B cell (primary cell): ENCODE results near the gene COL4A6. TPM values are rescaled to one million over a fixed set of nuclear protein-coding genes. Genes with fewer than 3 reads are reported as not detected.

Experiments used
- ATAC-seq: fragments of 200-7000 bp; cut with Tn5 transposase; one replicate; pipeline ENCODE4 v1.10.0; 2021; ENCODE audit warnings: low read depth, mild to moderate bottlenecking, moderate number of reproducible peaks, moderate library complexity
- CTCF ChIA-PET: fragments of 350-600 bp; sonication (Branson Sonifier 250); formaldehyde crosslinking; loops from one replicate; lab custom pipeline; 2021; ENCODE audit warnings: antibody characterized with exemption, inconsistent platforms; lab: Charles Lee
- POLR2A ChIA-PET: fragments of 350-600 bp; sonication (Branson Sonifier 250); formaldehyde crosslinking; loops from one replicate; lab custom pipeline; 2021; ENCODE audit warnings: antibody characterized with exemption; lab: Charles Lee
- DNase-seq: peaks from one replicate; pipeline ENCODE4 v3.0.0; 2013
- H2AFZ ChIP-seq: 2 replicates; pipeline ENCODE4 v1.6.1; 2012; ENCODE audit warnings: mild to moderate bottlenecking, low read depth, low read length; ENCODE audit not compliant: insufficient read depth, poor library complexity, severe bottlenecking
- H3K27ac ChIP-seq, 2 donors: 1 replicate in 1 of 2; 2 replicates in 1 of 2; pipeline ENCODE4 v1.5.1; 2012 to 2013; ENCODE audit warnings: low read length in 2 of 2, mild to moderate bottlenecking in 2 of 2, moderate library complexity in 1 of 2
- H3K27me3 ChIP-seq, 4 experiments: fragments of 200-600 bp in 1 of 4; sonication (generic) in 1 of 4; replicated peaks in 1 of 4; 1 replicate in 2 of 4; 2 replicates in 2 of 4; pipeline versions ENCODE4 v1.6.1 to v1.7.0; 2013 to 2016; ENCODE audit warnings: low read length in 3 of 4, mild to moderate bottlenecking in 2 of 4, mixed read lengths in 1 of 4, moderate library complexity in 1 of 4; ENCODE audit not compliant: insufficient read depth in 4 of 4, control insufficient read depth in 3 of 4; ENCODE audit errors: control extremely low read depth in 1 of 4
- H3K36me3 ChIP-seq, 2 experiments: replicated peaks in 1 of 2; 1 replicate in 1 of 2; 2 replicates in 1 of 2; pipeline versions ENCODE4 v1.6.1 to v1.7.1; 2013; ENCODE audit warnings: low read length in 1 of 2; ENCODE audit not compliant: insufficient read depth in 2 of 2, control insufficient read depth in 1 of 2; ENCODE audit errors: control extremely low read depth in 1 of 2, extremely low read depth in 1 of 2
- H3K4me1 ChIP-seq, 2 donors: fragments of 200-600 bp in 1 of 2; sonication (generic) in 1 of 2; 1 replicate in 1 of 2; 2 replicates in 1 of 2; pipeline versions ENCODE4 v1.5.1 to v1.6.1; 2013 to 2017; ENCODE audit warnings: low read length in 2 of 2; ENCODE audit not compliant: control insufficient read depth in 2 of 2, insufficient read depth in 2 of 2
- H3K4me2 ChIP-seq: replicated peaks from 2 replicates; pipeline ENCODE3; 2012; ENCODE audit warnings: mild to moderate bottlenecking, low read depth, low read length; ENCODE audit not compliant: poor library complexity, severe bottlenecking
- H3K4me3 ChIP-seq, 5 experiments: fragments of 200-600 bp in 1 of 5; sonication (generic) in 1 of 5; 1 replicate in 3 of 5; 2 replicates in 2 of 5; pipeline versions ENCODE4 v1.5.1 to v1.7.0; 2011 to 2016; ENCODE audit warnings: low read length in 4 of 5, mild to moderate bottlenecking in 4 of 5, low read depth in 2 of 5, control low read depth in 1 of 5, moderate library complexity in 1 of 5; ENCODE audit not compliant: insufficient read depth in 1 of 5; ENCODE audit errors: control extremely low read depth in 1 of 5, extremely low read depth in 1 of 5
- H3K79me2 ChIP-seq: fragments of 200-600 bp; sonication (generic); one replicate; pipeline ENCODE4 v1.6.0; 2016; ENCODE audit warnings: low read length; ENCODE audit not compliant: control insufficient read depth, insufficient read depth
- H3K9ac ChIP-seq: fragments of 200-600 bp; sonication (generic); 2 replicates; pipeline ENCODE4 v1.6.1; 2017; ENCODE audit warnings: mild to moderate bottlenecking, low read length, moderate library complexity
- H3K9me3 ChIP-seq, 3 donors: one replicate each; pipeline versions ENCODE4 v1.6.1 to v1.7.1; 2013; ENCODE audit warnings: low read length in 2 of 3; ENCODE audit not compliant: control insufficient read depth in 2 of 3, insufficient read depth in 1 of 3; ENCODE audit errors: control extremely low read depth in 1 of 3
- H4K20me1 ChIP-seq: 2 replicates; pipeline ENCODE4 v1.6.0; 2012; ENCODE audit warnings: mild to moderate bottlenecking, low read length; ENCODE audit not compliant: insufficient read depth, control insufficient read depth, poor library complexity, severe bottlenecking
- H3K27ac Mint-ChIP-seq: one replicate; pipeline ENCODE4 v1.8.0; 2021; ENCODE audit warnings: mixed read lengths
- H3K27me3 Mint-ChIP-seq: one replicate; pipeline ENCODE4 v1.8.0; 2021; ENCODE audit warnings: mixed read lengths
- H3K4me1 Mint-ChIP-seq: one replicate; pipeline ENCODE4 v1.8.0; 2021; ENCODE audit warnings: mixed read lengths
- H3K4me3 Mint-ChIP-seq: one replicate; pipeline ENCODE4 v1.8.0; 2021; ENCODE audit warnings: mixed read lengths
- H3K9me3 Mint-ChIP-seq: one replicate; pipeline ENCODE4 v1.8.0; 2022; ENCODE audit warnings: mixed read lengths; ENCODE audit not compliant: insufficient read depth
- EZH2 ChIP-seq: IDR thresholded peaks from 2 replicates; pipeline ENCODE4 v1.6.1; 2012; ENCODE audit warnings: borderline replicate concordance, low read depth, mild to moderate bottlenecking, moderate library complexity, low read length; ENCODE audit not compliant: insufficient read depth, poor library complexity, severe bottlenecking
- WGBS: methylation state at CpG from one replicate; pipeline ENCODE4 v1.1.5; 2013; ENCODE audit warnings: missing lambda C conversion rate; ENCODE audit not compliant: insufficient coverage; 5-methylcytosine and 5-hydroxymethylcytosine counted together
- intact Hi-C: fragments of 100-400 bp; cut with micrococcal nuclease; formaldehyde crosslinking; loops from one replicate; pipeline ENCODE4 v1.10.0; 2022
- polyA plus RNA-seq: library from polyadenylated mRNA; depleted of rRNA; stranded (reverse); fragments of >200 nt; gene quantifications from 2 replicates; pipeline ENCODE4 v1.2.3, GENCODE V29; 2012
- total RNA-seq, 2 donors: library from RNA; stranded (reverse); fragments of 120-200 nt in 1 of 2; gene quantifications; 1 replicate in 1 of 2; 2 replicates in 1 of 2; pipeline versions ENCODE4 v1.2.3 to v1.2.4, GENCODE V29; 2013 to 2022
- TF ChIP-seq, protein P1 (sequence below): fragments of 200-600 bp; IDR thresholded peaks from one replicate; pipeline ENCODE4 v1.8.0; 2022; ENCODE audit warnings: antibody characterized with exemption, mild to moderate bottlenecking

COL4A6 gene
- total and polyA plus RNA-seq, 2 donors (not counting 1 experiment from before 2014, with no cell fraction given), result not detected

DNA sequence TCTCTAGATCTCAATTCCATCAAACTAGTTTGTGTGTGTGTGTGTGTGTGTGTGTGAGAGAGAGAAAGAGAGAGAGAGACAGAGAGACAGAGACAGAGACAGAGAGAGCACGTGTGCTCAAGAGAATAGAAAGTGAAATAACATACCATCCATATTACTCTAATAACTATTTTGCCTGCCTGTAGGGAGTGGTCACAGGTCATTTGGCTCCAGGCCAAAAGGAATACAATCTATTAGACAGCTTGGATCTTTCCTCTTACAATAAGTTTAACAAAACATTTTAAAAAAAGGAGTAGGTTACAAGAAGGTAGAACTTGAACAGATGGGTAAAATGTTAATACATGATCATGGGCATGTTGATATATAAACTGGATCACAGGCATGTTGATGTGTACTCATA lies 76.2 kb downstream of the COL4A6 start:
- Mint-ChIP-seq H3K4me1 (no peaks in the 10 kb centered on the region), H3K4me3 (no peak overlapping the region), H3K9me3 (no peaks in the 10 kb centered on the region), H3K27me3 (no peaks in the 10 kb centered on the region), H3K27ac (no peak overlapping the region)
- Histone ChIP-seq H3K36me3 (no peaks in the 10 kb centered on the region), H3K27me3 (no peaks in the 10 kb centered on the region), H3K79me2 (no peaks in the 10 kb centered on the region), H3K27ac (no peak overlapping the region), H2AFZ (no peak overlapping the region), H3K9me3 (no peaks in the 10 kb centered on the region), H3K9ac (no peak overlapping the region), H4K20me1 (no peaks in the 10 kb centered on the region), H3K4me3 (no peak overlapping the region), H3K4me1 (no peaks in the 10 kb centered on the region), H3K4me2 (no peak overlapping the region)
- ATAC-seq, result no peak
- no peak for TF ChIP-seq EZH2
- TF ChIP-seq, protein P1, sequence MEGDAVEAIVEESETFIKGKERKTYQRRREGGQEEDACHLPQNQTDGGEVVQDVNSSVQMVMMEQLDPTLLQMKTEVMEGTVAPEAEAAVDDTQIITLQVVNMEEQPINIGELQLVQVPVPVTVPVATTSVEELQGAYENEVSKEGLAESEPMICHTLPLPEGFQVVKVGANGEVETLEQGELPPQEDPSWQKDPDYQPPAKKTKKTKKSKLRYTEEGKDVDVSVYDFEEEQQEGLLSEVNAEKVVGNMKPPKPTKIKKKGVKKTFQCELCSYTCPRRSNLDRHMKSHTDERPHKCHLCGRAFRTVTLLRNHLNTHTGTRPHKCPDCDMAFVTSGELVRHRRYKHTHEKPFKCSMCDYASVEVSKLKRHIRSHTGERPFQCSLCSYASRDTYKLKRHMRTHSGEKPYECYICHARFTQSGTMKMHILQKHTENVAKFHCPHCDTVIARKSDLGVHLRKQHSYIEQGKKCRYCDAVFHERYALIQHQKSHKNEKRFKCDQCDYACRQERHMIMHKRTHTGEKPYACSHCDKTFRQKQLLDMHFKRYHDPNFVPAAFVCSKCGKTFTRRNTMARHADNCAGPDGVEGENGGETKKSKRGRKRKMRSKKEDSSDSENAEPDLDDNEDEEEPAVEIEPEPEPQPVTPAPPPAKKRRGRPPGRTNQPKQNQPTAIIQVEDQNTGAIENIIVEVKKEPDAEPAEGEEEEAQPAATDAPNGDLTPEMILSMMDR, result no peak
- WGBS, result no CpG with 5 or more reads among the region's 1 CpG
- intact Hi-C loops, result no loop called here
- POLR2A ChIA-PET, result no interaction called here
- CTCF ChIA-PET, result no interaction called here
- DNase-seq, result no peak

- no peaks in the 10 kb centered on the region for H3K27me3 ChIP-seq
- H3K9me3 Mint-ChIP-seq, result no peaks in the 10 kb centered on the region
- TF ChIP-seq, protein P1, result no peak
- no peak for TF ChIP-seq EZH2
- H3K27ac Mint-ChIP-seq, result no peak overlapping the region
- H3K9ac ChIP-seq, result no peak overlapping the region
- H3K4me1 ChIP-seq, result no peaks in the 10 kb centered on the region
- H3K4me3 ChIP-seq, result no peak overlapping the region
- POLR2A ChIA-PET, result no interaction called here
- ATAC-seq (no peak), DNase-seq (no peak)
- no CpG with 5 or more reads among the region's 2 CpGs for WGBS
- no peak overlapping the region for H3K4me2 ChIP-seq
- H3K79me2 ChIP-seq, result no peaks in the 10 kb centered on the region
- no peak overlapping the region for H2AFZ ChIP-seq
- H3K36me3 ChIP-seq, result no peaks in the 10 kb centered on the region
- no peak overlapping the region for H3K4me3 Mint-ChIP-seq
- intact Hi-C loops, result no loop called here
- no peaks in the 10 kb centered on the region for H3K4me1 Mint-ChIP-seq
- no peaks in the 10 kb centered on the region for H3K27me3 Mint-ChIP-seq
- CTCF ChIA-PET, result no interaction called here
- H3K27ac ChIP-seq, result no peak overlapping the region
- no peaks in the 10 kb centered on the region for H4K20me1 ChIP-seq
- H3K9me3 ChIP-seq, result no peaks in the 10 kb centered on the region
Observed at GRCh38 chrX:108361316-108361715, 76.9 kb downstream of the COL4A6 start.
